Hepatocyte (in vitro differentiated cells): ENCODE results near the gene CRACR2A. TPM values are rescaled to one million over a fixed set of nuclear protein-coding genes. Genes with fewer than 3 reads are reported as not detected.

Experiments used
- DNase-seq: peaks from one replicate; pipeline ENCODE4 v3.0.0-alpha.2; 2016; ENCODE audit warnings: low spot score
- H2AFZ ChIP-seq: fragments of 200-600 bp; sonication (generic); 2 replicates; pipeline ENCODE4 v1.6.0; 2016; ENCODE audit warnings: antibody characterized with exemption, mild to moderate bottlenecking
- H3K27ac ChIP-seq: fragments of 200-600 bp; sonication (generic); 2 replicates; pipeline ENCODE4 v1.5.1; 2016; ENCODE audit warnings: mild to moderate bottlenecking
- H3K27me3 ChIP-seq: fragments of 200-600 bp; sonication (generic); 2 replicates; pipeline ENCODE4 v1.6.1; 2016
- H3K36me3 ChIP-seq: fragments of 200-600 bp; sonication (generic); replicated peaks from 2 replicates; pipeline ENCODE4 v1.5.1; 2016; ENCODE audit warnings: low read depth; ENCODE audit not compliant: insufficient read depth
- H3K4me1 ChIP-seq: fragments of 200-600 bp; sonication (generic); 2 replicates; pipeline ENCODE4 v1.5.1; 2016; ENCODE audit warnings: mild to moderate bottlenecking, moderate library complexity; ENCODE audit not compliant: insufficient read depth
- H3K4me2 ChIP-seq: fragments of 200-600 bp; sonication (generic); 2 replicates; pipeline ENCODE4 v1.6.0; 2016
- H3K4me3 ChIP-seq: fragments of 200-600 bp; sonication (generic); 2 replicates; pipeline ENCODE4 v1.5.1; 2016; ENCODE audit warnings: mild to moderate bottlenecking
- H3K79me2 ChIP-seq: fragments of 200-600 bp; sonication (generic); 2 replicates; pipeline ENCODE4 v1.6.0; 2017; ENCODE audit warnings: mild to moderate bottlenecking
- H3K9me2 ChIP-seq: fragments of 200-600 bp; sonication (generic); replicated peaks from 2 replicates; pipeline ENCODE4 v1.6.0; 2017; ENCODE audit warnings: mild to moderate bottlenecking; ENCODE audit not compliant: insufficient read depth
- H3K9me3 ChIP-seq: fragments of 200-600 bp; sonication (generic); 2 replicates; pipeline ENCODE4 v1.5.1; 2016; ENCODE audit warnings: low read depth, mild to moderate bottlenecking
- H4K20me1 ChIP-seq: fragments of 200-600 bp; sonication (generic); 2 replicates; pipeline ENCODE4 v1.6.0; 2016; ENCODE audit warnings: mild to moderate bottlenecking; ENCODE audit not compliant: insufficient read depth, poor library complexity, severe bottlenecking
- CTCF ChIP-seq: fragments of 200-600 bp; sonication (generic); IDR thresholded peaks from 2 replicates; pipeline ENCODE4 v1.5.1; 2016; ENCODE audit warnings: antibody characterized with exemption, mild to moderate bottlenecking; ENCODE audit not compliant: poor library complexity
- EZH2 ChIP-seq: fragments of 200-600 bp; sonication (generic); IDR thresholded peaks from 2 replicates; pipeline ENCODE4 v1.6.1; 2016; ENCODE audit warnings: antibody characterized with exemption, mild to moderate bottlenecking, borderline replicate concordance
- EZH2phosphoT487 ChIP-seq: fragments of 200-600 bp; sonication (generic); IDR thresholded peaks from one replicate; pipeline ENCODE4 v1.6.1; 2018; ENCODE audit warnings: antibody characterized with exemption, mild to moderate bottlenecking, low read depth, moderate library complexity; ENCODE audit not compliant: unreplicated experiment, severe bottlenecking
- WGBS: methylation state at CpG from one replicate; pipeline ENCODE4 v1.1.6; 2016; ENCODE audit warnings: low lambda C conversion rate; ENCODE audit errors: missing lambda C conversion rate; 5-methylcytosine and 5-hydroxymethylcytosine counted together
- polyA plus RNA-seq: library from polyadenylated mRNA; unstranded; fragments of >200 nt; fragmentation: Nextera tagmentation; extraction: Ambion mirVana; gene quantifications from 2 replicates; pipeline ENCODE4 v1.2.1, GENCODE V29; 2016
- total RNA-seq: library from RNA; depleted of rRNA; stranded (reverse); fragments of >200 nt; gene quantifications from 2 replicates; pipeline ENCODE4 v1.2.3, GENCODE V29; 2014

Gene CRACR2A
- total and polyA plus RNA-seq, 2 experiments from 2014 or later: 0.30 to 0.80 TPM

GRCh38 chr12:3759878-3760277 is 7.0 kb upstream of the CRACR2A start:
- WGBS: 70% methylated on average over 2 of the region's 2 CpGs
- Histone ChIP-seq H3K9me3 (no peaks in the 10 kb centered on the region), H3K9me2 (no peaks in the 10 kb centered on the region), H3K27me3 (no peaks in the 10 kb centered on the region), H2AFZ (no peak overlapping the region), H3K79me2 (no peaks in the 10 kb centered on the region), H3K4me3 (no peak overlapping the region), H3K4me1 (no peaks in the 10 kb centered on the region), H3K36me3 (no peaks in the 10 kb centered on the region), H3K27ac (no peak overlapping the region), H4K20me1 (no peaks in the 10 kb centered on the region), H3K4me2 (no peak overlapping the region)
- TF ChIP-seq CTCF (no peak), EZH2 (no peak), EZH2phosphoT487 (no peak)
- no peak for DNase-seq

GRCh38 chr12:3757261-3757660 is 4.4 kb upstream of the CRACR2A start:
- Histone ChIP-seq H3K9me2 (no peaks in the 10 kb centered on the region), H3K36me3 (no peaks in the 10 kb centered on the region), H3K4me1 (peaks cover 6% of the 10 kb centered on the region), H3K79me2 (no peaks in the 10 kb centered on the region), H3K4me3 (no peak overlapping the region), H3K9me3 (no peaks in the 10 kb centered on the region), H2AFZ (no peak overlapping the region), H3K27ac (no peak overlapping the region), H3K27me3 (no peaks in the 10 kb centered on the region), H4K20me1 (no peaks in the 10 kb centered on the region), H3K4me2 (no peak overlapping the region)
- TF ChIP-seq CTCF: no peak
- no peak for TF ChIP-seq EZH2
- TF ChIP-seq EZH2phosphoT487: no peak
- DNase-seq: peak; percentile 35
- 60% methylated on average over 2 of the region's 2 CpGs for WGBS

- 96% methylated on average over 3 of the region's 3 CpGs for WGBS
- H3K36me3 ChIP-seq: no peaks in the 10 kb centered on the region
- no peaks in the 10 kb centered on the region for H3K27me3 ChIP-seq
- no peak overlapping the region for H2AFZ ChIP-seq
- no peak overlapping the region for H3K4me3 ChIP-seq
- DNase-seq: no peak
- peaks cover 6% of the 10 kb centered on the region for H3K4me1 ChIP-seq
- no peak overlapping the region for H3K4me2 ChIP-seq
- H3K79me2 ChIP-seq: no peaks in the 10 kb centered on the region
- H3K9me2 ChIP-seq: no peaks in the 10 kb centered on the region
- no peaks in the 10 kb centered on the region for H3K9me3 ChIP-seq
- no peak overlapping the region for H3K27ac ChIP-seq
- no peak for TF ChIP-seq EZH2phosphoT487
- no peak for TF ChIP-seq CTCF
- no peak for TF ChIP-seq EZH2
- H4K20me1 ChIP-seq: no peaks in the 10 kb centered on the region
Measured at GRCh38 chr12:3755898-3756297, 3.0 kb upstream of the CRACR2A start.

GRCh38 chr12:3753544-3754284 is 805 bp upstream of the CRACR2A start:
- Histone ChIP-seq H3K4me2 (peak overlapping the region; percentile 85), H3K4me1 (peaks cover 6% of the 10 kb centered on the region), H2AFZ (peak overlapping the region; percentile 29), H4K20me1 (no peaks in the 10 kb centered on the region), H3K79me2 (no peaks in the 10 kb centered on the region), H3K27ac (no peak overlapping the region), H3K9me2 (no peaks in the 10 kb centered on the region), H3K9me3 (no peaks in the 10 kb centered on the region), H3K36me3 (no peaks in the 10 kb centered on the region), H3K4me3 (no peak overlapping the region), H3K27me3 (no peaks in the 10 kb centered on the region)
- WGBS: 86% methylated on average over 9 of the region's 9 CpGs
- no peak for TF ChIP-seq CTCF
- no peak for DNase-seq
